ENCODE data around the gene IFI27.

DNA sequence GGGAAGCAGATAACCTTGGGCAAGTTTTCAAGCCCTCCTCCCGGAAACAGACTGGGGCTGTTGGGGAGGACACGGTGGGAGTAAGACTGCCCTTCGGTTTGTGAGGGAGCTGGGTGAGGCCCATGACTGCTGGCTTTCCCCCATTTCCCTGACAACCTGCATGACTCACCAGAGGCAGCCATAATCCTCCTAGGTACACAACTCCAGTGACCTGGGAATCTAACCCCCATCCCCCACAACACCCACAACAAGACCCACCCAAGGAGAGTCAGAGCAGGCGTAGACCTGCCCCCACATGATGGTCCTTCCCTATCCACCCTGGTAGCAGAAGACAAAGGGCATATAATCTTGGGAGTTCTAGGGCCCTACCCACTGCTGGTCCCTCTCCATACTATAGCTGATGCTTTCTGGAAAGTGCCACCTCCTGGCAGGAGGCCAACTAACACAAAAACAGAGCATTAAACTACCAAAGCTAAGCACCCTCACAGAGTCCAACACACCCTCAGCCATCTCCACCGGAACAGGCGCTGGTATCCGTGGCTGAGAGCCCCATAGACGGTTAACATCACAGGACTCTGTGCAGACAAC is 44.4 kb upstream of the IFI27 start:
- TF ChIP-seq CTCF (IDR thresholded peaks at IDR 0.05; ENCODE audit: control extremely low read depth in 1 of 3, insufficient read depth in 1 of 3, low read depth in 1 of 3, low read length in 3 of 3) (peak in 1 of 3 experiments; percentile 24; a peak in 1 of 4 replicates), RAD21 (IDR thresholded peaks at IDR 0.05 in 1 of 2, conservative IDR thresholded peaks at IDR 0.05 in 1 of 2; ENCODE audit: low read depth in 2 of 2, low read length in 2 of 2) (no peak), YY1 (IDR thresholded peaks at IDR 0.05; ENCODE audit: low read depth, low read length) (no peak), CBX8 (IDR thresholded peaks at IDR 0.05; ENCODE audit: borderline replicate concordance, low read depth, low read length) (no peak)
